Activated CD8-positive, alpha-beta memory T cell treated with anti-CD3 and anti-CD28 coated beads, Interleukin-2, amount 10 ng/mL, durations not matched to agents 7 days and 5 days (primary cell): ENCODE measurements around the gene MAD1L1. TPM values are rescaled to one million over a fixed set of nuclear protein-coding genes. Genes with fewer than 3 reads are reported as not detected.

Experiments
- ATAC-seq: fragments of 150-1000 bp; cut with Tn5 transposase; one replicate; pipeline ENCODE4 v1.10.0; 2021; ENCODE audit warnings: moderate library complexity
- CTCF ChIA-PET: fragments of 350-600 bp; sonication (Branson Sonifier 250); formaldehyde crosslinking; loops from one replicate; lab custom pipeline; 2021; ENCODE audit warnings: antibody characterized with exemption; lab: Charles Lee
- DNase-seq: peaks from one replicate; pipeline ENCODE4 v3.0.0-alpha.2; 2020
- H3K27ac Mint-ChIP-seq: one replicate; pipeline ENCODE4 v1.8.0; 2021; ENCODE audit warnings: mild to moderate bottlenecking, mixed read lengths
- H3K27me3 Mint-ChIP-seq: one replicate; pipeline ENCODE4 v1.8.0; 2021; ENCODE audit warnings: mixed read lengths
- H3K36me3 Mint-ChIP-seq: one replicate; pipeline ENCODE4 v1.8.0; 2021; ENCODE audit warnings: mild to moderate bottlenecking, mixed read lengths
- H3K4me1 Mint-ChIP-seq: one replicate; pipeline ENCODE4 v1.8.0; 2021; ENCODE audit warnings: mixed read lengths
- H3K4me3 Mint-ChIP-seq: one replicate; pipeline ENCODE4 v1.8.0; 2021; ENCODE audit warnings: mild to moderate bottlenecking, moderate library complexity, mixed read lengths
- H3K9me3 Mint-ChIP-seq: one replicate; pipeline ENCODE4 v1.8.0; 2022; ENCODE audit warnings: low read depth, mixed read lengths
- total RNA-seq, 2 experiments: library from RNA; stranded (reverse); gene quantifications; one replicate each; pipeline ENCODE4 v1.2.3, GENCODE V29; 2021

MAD1L1 gene
- total RNA-seq, 2 experiments from 2014 or later: 60.0 to 97.7 TPM

GRCh38 chr7:2107386-2108070, 125.2 kb downstream of the MAD1L1 start:
- no peak for DNase-seq
- no peak for ATAC-seq
- peaks cover 2% of the 10 kb centered on the region for H3K36me3 Mint-ChIP-seq
- H3K27ac Mint-ChIP-seq: no peak overlapping the region
- H3K9me3 Mint-ChIP-seq: no peaks in the 10 kb centered on the region
- CTCF ChIA-PET: interaction anchor here (0.6 kb wide), 1 partner anchor 932 kb away, joined by 3 read pairs; no protein-coding TSS in a partner anchor
- H3K4me1 Mint-ChIP-seq: peaks cover 41% of the 10 kb centered on the region
- H3K27me3 Mint-ChIP-seq: peaks cover 4% of the 10 kb centered on the region
- no peak overlapping the region for H3K4me3 Mint-ChIP-seq

GRCh38 chr7:2106924-2107323, 125.8 kb downstream of the MAD1L1 start:
- CTCF ChIA-PET: no interaction called here
- H3K4me1 Mint-ChIP-seq: peaks cover 39% of the 10 kb centered on the region
- peaks cover 4% of the 10 kb centered on the region for H3K27me3 Mint-ChIP-seq
- H3K36me3 Mint-ChIP-seq: peaks cover 6% of the 10 kb centered on the region
- H3K9me3 Mint-ChIP-seq: no peaks in the 10 kb centered on the region
- no peak overlapping the region for H3K4me3 Mint-ChIP-seq
- H3K27ac Mint-ChIP-seq: no peak overlapping the region
- ATAC-seq: no peak
- DNase-seq: no peak

GRCh38 chr7:2106440-2106839, 126.3 kb downstream of the MAD1L1 start:
- Mint-ChIP-seq H3K4me3 (no peak overlapping the region), H3K27ac (no peak overlapping the region), H3K27me3 (peaks cover 4% of the 10 kb centered on the region), H3K36me3 (peaks cover 6% of the 10 kb centered on the region), H3K4me1 (peaks cover 35% of the 10 kb centered on the region), H3K9me3 (no peaks in the 10 kb centered on the region)
- no peak for DNase-seq
- no peak for ATAC-seq
- CTCF ChIA-PET: no interaction called here

- Mint-ChIP-seq H3K4me3 (no peak overlapping the region), H3K9me3 (no peaks in the 10 kb centered on the region), H3K27ac (no peak overlapping the region), H3K36me3 (peaks cover 6% of the 10 kb centered on the region), H3K27me3 (peaks cover 4% of the 10 kb centered on the region), H3K4me1 (peaks cover 29% of the 10 kb centered on the region)
- CTCF ChIA-PET: no interaction called here
- no peak for ATAC-seq
- no peak for DNase-seq
Measured at GRCh38 chr7:2105917-2106316, 126.8 kb downstream of the MAD1L1 start.

- ATAC-seq (no peak), DNase-seq (no peak)
- no peak overlapping the region for H3K4me3 Mint-ChIP-seq
- H3K4me1 Mint-ChIP-seq: peaks cover 24% of the 10 kb centered on the region
- CTCF ChIA-PET: interaction anchor here (1.3 kb wide), 1 partner anchor 12 kb away, joined by 4 read pairs; no protein-coding TSS in a partner anchor
- H3K36me3 Mint-ChIP-seq: peaks cover 6% of the 10 kb centered on the region
- no peak overlapping the region for H3K27ac Mint-ChIP-seq
- no peaks in the 10 kb centered on the region for H3K27me3 Mint-ChIP-seq
- no peaks in the 10 kb centered on the region for H3K9me3 Mint-ChIP-seq
Measured at GRCh38 chr7:2105280-2105679, 127.5 kb downstream of the MAD1L1 start.

GRCh38 chr7:2104716-2105115, 128.0 kb downstream of the MAD1L1 start:
- H3K4me1 Mint-ChIP-seq: peaks cover 24% of the 10 kb centered on the region
- DNase-seq: no peak
- H3K9me3 Mint-ChIP-seq: no peaks in the 10 kb centered on the region
- CTCF ChIA-PET: interaction anchor here (1.3 kb wide), 2 partner anchors 8 to 12 kb away, joined by 3 to 4 read pairs; no protein-coding TSS in a partner anchor
- no peak overlapping the region for H3K4me3 Mint-ChIP-seq
- ATAC-seq: no peak
- no peaks in the 10 kb centered on the region for H3K27me3 Mint-ChIP-seq
- H3K27ac Mint-ChIP-seq: no peak overlapping the region
- H3K36me3 Mint-ChIP-seq: peaks cover 6% of the 10 kb centered on the region

- Mint-ChIP-seq H3K4me1 (peaks cover 28% of the 10 kb centered on the region), H3K9me3 (no peaks in the 10 kb centered on the region), H3K4me3 (no peak overlapping the region), H3K27me3 (no peaks in the 10 kb centered on the region), H3K27ac (no peak overlapping the region), H3K36me3 (peaks cover 6% of the 10 kb centered on the region)
- ATAC-seq: peak; percentile 82
- CTCF ChIA-PET: interaction anchor here (1.3 kb wide), 2 partner anchors 8 to 13 kb away, joined by 3 to 4 read pairs; no protein-coding TSS in a partner anchor
- DNase-seq: peak; percentile 81
Measured at GRCh38 chr7:2104107-2104710, 128.5 kb downstream of the MAD1L1 start.

- Mint-ChIP-seq H3K9me3 (no peaks in the 10 kb centered on the region), H3K4me3 (no peak overlapping the region), H3K36me3 (peaks cover 6% of the 10 kb centered on the region), H3K27me3 (no peaks in the 10 kb centered on the region), H3K27ac (no peak overlapping the region), H3K4me1 (peaks cover 32% of the 10 kb centered on the region)
- no peak for DNase-seq
- ATAC-seq: no peak
- CTCF ChIA-PET: interaction anchor here (1.3 kb wide), 1 partner anchor 7 kb away, joined by 3 read pairs; no protein-coding TSS in a partner anchor
Measured at GRCh38 chr7:2103071-2103898, 129.5 kb downstream of the MAD1L1 start.

GRCh38 chr7:2102375-2102723, 130.4 kb downstream of the MAD1L1 start:
- Mint-ChIP-seq H3K4me1 (peaks cover 32% of the 10 kb centered on the region), H3K27ac (peak overlapping the region; percentile 50), H3K27me3 (no peaks in the 10 kb centered on the region), H3K4me3 (peak overlapping the region; percentile 6), H3K9me3 (no peaks in the 10 kb centered on the region), H3K36me3 (peaks cover 6% of the 10 kb centered on the region)
- ATAC-seq (no peak), DNase-seq (no peak)
- CTCF ChIA-PET: no interaction called here

- H3K4me3 Mint-ChIP-seq: peak overlapping the region; percentile 6
- DNase-seq (no peak), ATAC-seq (no peak)
- no peaks in the 10 kb centered on the region for H3K27me3 Mint-ChIP-seq
- H3K36me3 Mint-ChIP-seq: peaks cover 6% of the 10 kb centered on the region
- H3K4me1 Mint-ChIP-seq: peaks cover 32% of the 10 kb centered on the region
- CTCF ChIA-PET: no interaction called here
- H3K27ac Mint-ChIP-seq: peak overlapping the region; percentile 50
- no peaks in the 10 kb centered on the region for H3K9me3 Mint-ChIP-seq
Measured at GRCh38 chr7:2101630-2102374, 130.9 kb downstream of the MAD1L1 start.

- Mint-ChIP-seq H3K27ac (no peak overlapping the region), H3K9me3 (no peaks in the 10 kb centered on the region), H3K36me3 (peaks cover 6% of the 10 kb centered on the region), H3K4me3 (no peak overlapping the region), H3K4me1 (peaks cover 32% of the 10 kb centered on the region), H3K27me3 (no peaks in the 10 kb centered on the region)
- ATAC-seq: no peak
- CTCF ChIA-PET: interaction anchor here (1.1 kb wide), 1 partner anchor 390 kb away, joined by 3 read pairs; no protein-coding TSS in a partner anchor
- peak; percentile 47 for DNase-seq
Measured at GRCh38 chr7:2100278-2101208, 132.2 kb downstream of the MAD1L1 start.
